GM21737 (cell line): Measurements from ENCODE around the gene FNDC3B.
A peak's percentile ranks its signal among the peaks of the same experiment; 100 is the strongest.

Experiments
- ATAC-seq: cut with Tn5 transposase; IDR thresholded peaks from one replicate; pipeline ENCODE4 v1.9.1; 2021; ENCODE audit warnings: mild to moderate bottlenecking, moderate library complexity; ENCODE audit not compliant: unreplicated experiment

Gene FNDC3B

GRCh38 chr3:172051957-172052354 lies 12.6 kb downstream of the FNDC3B start:
- no peak for ATAC-seq

- no peak for ATAC-seq
Measured at GRCh38 chr3:172052405-172052804, 13.0 kb downstream of the FNDC3B start.

GRCh38 chr3:172054115-172054764 lies 14.9 kb downstream of the FNDC3B start:
- ATAC-seq = no peak

GRCh38 chr3:172056416-172056815 lies 17.0 kb downstream of the FNDC3B start:
- no peak for ATAC-seq

GRCh38 chr3:172057059-172057458 lies 17.7 kb downstream of the FNDC3B start:
- ATAC-seq = no peak

GRCh38 chr3:172057624-172058327 lies 18.4 kb downstream of the FNDC3B start:
- no peak for ATAC-seq

GRCh38 chr3:172059532-172059931 lies 20.2 kb downstream of the FNDC3B start:
- no peak for ATAC-seq

- no peak for ATAC-seq
Measured at GRCh38 chr3:172060234-172060633, 20.9 kb downstream of the FNDC3B start.

- peak; percentile 87 for ATAC-seq
Measured at GRCh38 chr3:172061724-172062184, 22.4 kb downstream of the FNDC3B start.

- no peak for ATAC-seq
Measured at GRCh38 chr3:172062761-172063160, 23.4 kb downstream of the FNDC3B start.

GRCh38 chr3:172063456-172064432 lies 24.4 kb downstream of the FNDC3B start:
- no peak for ATAC-seq

GRCh38 chr3:172065527-172065926 lies 26.1 kb downstream of the FNDC3B start:
- ATAC-seq = no peak

- ATAC-seq = peak; percentile 40
Measured at GRCh38 chr3:172065967-172066762, 26.8 kb downstream of the FNDC3B start.

GRCh38 chr3:172066880-172067796 lies 27.8 kb downstream of the FNDC3B start:
- ATAC-seq = no peak

- ATAC-seq = no peak
Measured at GRCh38 chr3:172067837-172068440, 28.6 kb downstream of the FNDC3B start.

- ATAC-seq = no peak
Measured at GRCh38 chr3:172068977-172069376, 29.6 kb downstream of the FNDC3B start.

- no peak for ATAC-seq
Measured at GRCh38 chr3:172069478-172069877, 30.1 kb downstream of the FNDC3B start.

- ATAC-seq = no peak
Measured at GRCh38 chr3:172070269-172070668, 30.9 kb downstream of the FNDC3B start.

- no peak for ATAC-seq
Measured at GRCh38 chr3:172070802-172071201, 31.4 kb downstream of the FNDC3B start.
